ENCODE results near the gene UBQLN1.
"Not testable (repeated sequence)": the region's sequence is repeated elsewhere in the genome, so short reads cannot be mapped to it uniquely, and the experiment has no call there.

The UBQLN1 gene

GRCh38 chr9:83633676-83634075, 74.1 kb downstream of the UBQLN1 start:
- no peak for DNase-seq (ENCODE audit: low read depth in 2 of 2)

- no peak for DNase-seq (ENCODE audit: low read depth in 2 of 2)
Measured at GRCh38 chr9:83633255-83633654, 74.5 kb downstream of the UBQLN1 start.

- no peak for DNase-seq (ENCODE audit: low read depth in 2 of 2)
Measured at GRCh38 chr9:83630938-83631457, 76.8 kb downstream of the UBQLN1 start.

- DNase-seq (ENCODE audit: low read depth in 2 of 2) = no peak
Measured at GRCh38 chr9:83629433-83630104, 78.2 kb downstream of the UBQLN1 start.

- no peak for DNase-seq (ENCODE audit: low read depth in 2 of 2)
Measured at GRCh38 chr9:83628540-83628939, 79.2 kb downstream of the UBQLN1 start.

- no peak for DNase-seq (ENCODE audit: low read depth in 2 of 2)
Measured at GRCh38 chr9:83625178-83625577, 82.6 kb downstream of the UBQLN1 start.

- no peak for DNase-seq (ENCODE audit: low read depth in 2 of 2)
Measured at GRCh38 chr9:83623679-83624076, 84.1 kb downstream of the UBQLN1 start.

- no peak for DNase-seq (ENCODE audit: low read depth in 2 of 2)
Measured at GRCh38 chr9:83622939-83623678, 84.6 kb downstream of the UBQLN1 start, which contains the start of gene IDNK. IDNK (plus strand) TSS chr9:83623143; CDS start chr9:83623172, 29 bp downstream.

- no peak for DNase-seq (ENCODE audit: low read depth in 2 of 2)
Measured at GRCh38 chr9:83622433-83622938, 85.3 kb downstream of the UBQLN1 start.

GRCh38 chr9:83620841-83621636, 86.7 kb downstream of the UBQLN1 start:
- DNase-seq (ENCODE audit: low read depth in 2 of 2) = no peak

GRCh38 chr9:83617299-83617698, 90.5 kb downstream of the UBQLN1 start:
- DNase-seq (ENCODE audit: low read depth in 2 of 2) = no peak

GRCh38 chr9:83613298-83613697, 94.5 kb downstream of the UBQLN1 start:
- DNase-seq (ENCODE audit: low read depth in 2 of 2) = not testable (repeated sequence)

Measured in fibroblast of skin of left biceps (primary cell).